Right lobe of liver (tissue), 6 donors: Measurements from ENCODE around the gene RREB1. TPM values are rescaled to one million over a fixed set of nuclear protein-coding genes. Genes with fewer than 3 reads are reported as not detected.

ENCODE experiments used
- ATAC-seq, 4 donors: fragments of 200-7000 bp; cut with Tn5 transposase; one replicate each; pipeline ENCODE4 v1.9.1; 2020; ENCODE audit warnings: mild to moderate bottlenecking in 4 of 4, moderate library complexity in 4 of 4
- DNase-seq, 3 donors: peaks; one replicate each; pipeline ENCODE4 v3.0.0-alpha.2; 2020
- H3K27ac ChIP-seq, 3 donors: fragments of 200-600 bp; one replicate each; pipeline ENCODE4 v1.8.0; 2022
- H3K27me3 ChIP-seq, 2 donors: fragments of 200-600 bp; one replicate each; pipeline ENCODE4 v1.8.0; 2022
- H3K36me3 ChIP-seq, 4 donors: fragments of 200-600 bp; sonication (generic) in 1 of 4; one replicate each; pipeline versions ENCODE4 v1.5.1 to v1.8.0; 2017 to 2022; ENCODE audit warnings: control low read depth in 1 of 4
- H3K4me1 ChIP-seq, 4 donors: fragments of 200-600 bp; sonication (generic) in 1 of 4; one replicate each; pipeline versions ENCODE4 v1.5.1 to v1.8.0; 2017 to 2022; ENCODE audit warnings: control low read depth in 1 of 4
- H3K4me3 ChIP-seq, 3 donors: fragments of 200-600 bp; one replicate each; pipeline ENCODE4 v1.8.0; 2022
- H3K9me3 ChIP-seq, 4 donors: fragments of 200-600 bp; sonication (generic) in 1 of 4; one replicate each; pipeline versions ENCODE4 v1.5.1 to v1.8.0; 2017 to 2022; ENCODE audit warnings: control low read depth in 1 of 4
- POLR2A ChIP-seq: fragments of 450-650 bp; IDR thresholded peaks from one replicate; pipeline ENCODE4 v1.6.1; 2017; ENCODE audit warnings: antibody characterized with exemption, mild to moderate bottlenecking
- WGBS: methylation state at CpG from one replicate; pipeline ENCODE4 v1.1.6; 2018; ENCODE audit warnings: low coverage, low lambda C conversion rate; ENCODE audit not compliant: insufficient coverage; ENCODE audit errors: missing lambda C conversion rate; 5-methylcytosine and 5-hydroxymethylcytosine counted together
- intact Hi-C, 2 donors: fragments of 100-400 bp; cut with DNase I; formaldehyde crosslinking; loops; one replicate each; pipeline versions ENCODE4 v1.11.2 to v1.14.1; 2022
- total RNA-seq, 6 experiments: library from RNA; depleted of rRNA in 2 of 6; stranded (reverse); fragments of >200 nt in 2 of 6; fragmentation: NEBNext Ultra II Directional in 3 of 6; extraction: Animal tissue kit (Norgen Biotek cat#: 25700) in 3 of 6; gene quantifications; one replicate each; pipeline versions ENCODE4 v1.1.0 to v1.2.4, GENCODE V29; 2016 to 2023
- TF ChIP-seq, protein P1 (sequence below), 4 donors: fragments of 200-600 bp in 3 of 4; fragments of 450-650 bp in 1 of 4; IDR thresholded peaks; one replicate each; pipeline versions ENCODE4 v1.5.1 to v1.8.0; 2016 to 2022; ENCODE audit warnings: antibody characterized with exemption in 4 of 4, mild to moderate bottlenecking in 2 of 4
- donor health status: DM: no; HTN: yes; CAD: no.
- donor health status: DM: no; HTN: no; CAD: no.
- donor health status: DM: no; HTN: no; CAD: no.
- donor health status: DM: no; HTN: yes; CAD: no.
- donor health status: DM: no; HTN: yes; CAD: no.

The RREB1 gene
- total RNA-seq, 6 experiments from 2014 or later = 28.7 to 46.3 (median 39.6) TPM

DNA sequence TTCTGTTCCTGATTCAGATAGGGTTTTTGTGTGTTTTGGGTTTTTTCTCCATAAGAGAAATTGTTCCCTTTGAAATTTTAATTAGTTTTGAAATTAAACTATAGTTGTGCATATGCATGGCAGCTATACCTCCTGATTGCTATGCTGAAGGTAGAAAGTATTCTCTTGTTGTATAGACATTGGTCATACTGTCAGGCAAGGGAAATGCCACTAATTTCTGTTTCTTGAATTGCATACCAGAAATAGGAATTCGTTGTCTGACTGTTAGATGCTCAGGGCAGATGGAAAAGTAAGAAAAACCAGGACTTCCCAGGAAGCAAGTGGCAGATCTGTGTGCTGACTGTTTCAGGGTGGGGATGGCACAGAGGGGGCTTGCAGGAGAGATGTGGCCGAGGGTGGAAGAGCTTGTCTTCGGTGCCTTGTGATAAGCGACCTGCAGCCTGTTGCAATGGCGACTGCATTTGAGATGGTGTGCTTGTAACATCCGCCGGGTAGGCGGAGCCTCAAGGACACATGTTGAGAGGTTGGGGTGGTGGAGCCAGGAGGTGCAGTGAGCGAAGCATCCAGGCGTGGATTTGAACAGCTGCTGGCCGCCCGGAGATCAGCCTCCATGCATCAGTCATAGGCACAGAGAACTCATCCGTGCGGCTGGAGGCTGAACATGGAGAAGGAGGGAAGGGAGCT is 42.8 kb downstream of the RREB1 start:
- Histone ChIP-seq H3K27ac (peak overlapping the region in 2 of 3 donors; percentile 55 to 82), H3K9me3 (no peaks in the 10 kb centered on the region), H3K4me3 (no peak overlapping the region), H3K4me1 (peaks cover 0 to 97% (median 37%) of the 10 kb centered on the region in 4 donors), H3K27me3 (no peaks in the 10 kb centered on the region), H3K36me3 (no peaks in the 10 kb centered on the region)
- DNase-seq = no peak
- 81% methylated on average over 10 of the region's 14 CpGs for WGBS
- TF ChIP-seq, protein P1, sequence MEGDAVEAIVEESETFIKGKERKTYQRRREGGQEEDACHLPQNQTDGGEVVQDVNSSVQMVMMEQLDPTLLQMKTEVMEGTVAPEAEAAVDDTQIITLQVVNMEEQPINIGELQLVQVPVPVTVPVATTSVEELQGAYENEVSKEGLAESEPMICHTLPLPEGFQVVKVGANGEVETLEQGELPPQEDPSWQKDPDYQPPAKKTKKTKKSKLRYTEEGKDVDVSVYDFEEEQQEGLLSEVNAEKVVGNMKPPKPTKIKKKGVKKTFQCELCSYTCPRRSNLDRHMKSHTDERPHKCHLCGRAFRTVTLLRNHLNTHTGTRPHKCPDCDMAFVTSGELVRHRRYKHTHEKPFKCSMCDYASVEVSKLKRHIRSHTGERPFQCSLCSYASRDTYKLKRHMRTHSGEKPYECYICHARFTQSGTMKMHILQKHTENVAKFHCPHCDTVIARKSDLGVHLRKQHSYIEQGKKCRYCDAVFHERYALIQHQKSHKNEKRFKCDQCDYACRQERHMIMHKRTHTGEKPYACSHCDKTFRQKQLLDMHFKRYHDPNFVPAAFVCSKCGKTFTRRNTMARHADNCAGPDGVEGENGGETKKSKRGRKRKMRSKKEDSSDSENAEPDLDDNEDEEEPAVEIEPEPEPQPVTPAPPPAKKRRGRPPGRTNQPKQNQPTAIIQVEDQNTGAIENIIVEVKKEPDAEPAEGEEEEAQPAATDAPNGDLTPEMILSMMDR (IDR thresholded peaks at IDR 0.05) = no peak
- no peak for TF ChIP-seq POLR2A
- intact Hi-C loops = loop anchor here in 1 of 2 donors (10.0 kb wide), 1 partner anchor 54 kb away; no protein-coding TSS in a partner anchor
- no peak for ATAC-seq

DNA sequence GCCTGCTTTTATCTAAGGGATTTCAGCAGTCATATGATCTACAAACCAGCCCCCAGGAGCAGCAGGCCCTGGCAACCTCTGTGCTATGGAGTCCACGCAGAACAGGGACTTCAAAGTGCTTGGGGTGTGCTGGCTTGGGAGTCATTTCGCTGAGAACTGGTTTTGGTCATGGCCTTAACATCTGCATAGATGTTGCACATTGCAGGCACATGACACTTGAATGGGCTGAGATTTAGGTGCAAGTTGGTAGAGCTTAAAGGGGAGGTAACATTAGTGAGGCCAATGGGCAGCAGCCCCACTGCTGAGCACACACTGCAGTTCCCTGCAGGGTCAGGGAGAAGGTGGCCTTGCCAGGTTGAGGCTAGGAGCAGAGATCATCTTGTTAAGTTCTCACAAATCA is 43.6 kb downstream of the RREB1 start:
- DNase-seq = peak in 2 of 3 donors; percentile 89 to 92

DNA sequence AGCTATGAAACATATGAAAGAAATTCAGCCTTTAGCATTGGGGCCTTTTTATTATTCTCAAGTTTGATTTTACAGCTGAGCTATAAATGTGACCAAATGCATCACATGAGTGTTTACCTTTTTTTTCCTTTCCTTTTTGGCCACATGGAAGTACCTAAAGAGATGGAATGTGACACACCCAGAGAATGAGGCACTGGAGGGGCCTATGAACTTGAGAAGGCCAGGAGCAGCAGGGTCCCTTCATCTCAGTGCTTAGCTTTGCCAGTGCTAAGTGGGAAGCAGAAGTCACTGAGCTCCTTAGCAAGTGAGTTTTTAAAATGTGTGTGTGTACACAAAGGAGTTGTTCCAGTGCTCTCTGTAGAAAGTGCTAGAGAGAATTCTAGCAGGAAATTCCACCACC is 44.7 kb downstream of the RREB1 start:
- TF ChIP-seq, protein P1 (IDR thresholded peaks at IDR 0.05) = no peak
- no peak for TF ChIP-seq POLR2A
- Histone ChIP-seq H3K27me3 (no peaks in the 10 kb centered on the region), H3K36me3 (no peaks in the 10 kb centered on the region), H3K4me3 (no peak overlapping the region), H3K27ac (peak overlapping the region in 2 of 3 donors; percentile 55 to 82), H3K4me1 (peaks cover 0 to 97% (median 29%) of the 10 kb centered on the region in 4 donors), H3K9me3 (no peaks in the 10 kb centered on the region)
- DNase-seq (no peak), ATAC-seq (peak in 2 of 4 donors; percentile 5 to 12)
- intact Hi-C loops = loop anchor here in 1 of 2 donors (10.0 kb wide), 1 partner anchor 52 kb away; no protein-coding TSS in a partner anchor

More for the DNA sequence above, 43.6 kb downstream of the RREB1 start:
- H3K4me3 ChIP-seq = peak overlapping the region in 1 of 3 donors; percentile 0
- no peaks in the 10 kb centered on the region for H3K36me3 ChIP-seq
- TF ChIP-seq, protein P1 (IDR thresholded peaks at IDR 0.05) = no peak
- peak; percentile 7 for TF ChIP-seq POLR2A
- intact Hi-C loops = loop anchor here in 1 of 2 donors (10.0 kb wide), 1 partner anchor 53 kb away; no protein-coding TSS in a partner anchor
- peak overlapping the region in 2 of 3 donors; percentile 55 to 82 for H3K27ac ChIP-seq
- WGBS = 43% methylated on average over 2 of the region's 2 CpGs
- H3K27me3 ChIP-seq = no peaks in the 10 kb centered on the region
- peak; percentile 52 to 92 (median 87) for ATAC-seq
- H3K4me1 ChIP-seq = peaks cover 0 to 97% (median 33%) of the 10 kb centered on the region in 4 donors
- H3K9me3 ChIP-seq = no peaks in the 10 kb centered on the region

DNA sequence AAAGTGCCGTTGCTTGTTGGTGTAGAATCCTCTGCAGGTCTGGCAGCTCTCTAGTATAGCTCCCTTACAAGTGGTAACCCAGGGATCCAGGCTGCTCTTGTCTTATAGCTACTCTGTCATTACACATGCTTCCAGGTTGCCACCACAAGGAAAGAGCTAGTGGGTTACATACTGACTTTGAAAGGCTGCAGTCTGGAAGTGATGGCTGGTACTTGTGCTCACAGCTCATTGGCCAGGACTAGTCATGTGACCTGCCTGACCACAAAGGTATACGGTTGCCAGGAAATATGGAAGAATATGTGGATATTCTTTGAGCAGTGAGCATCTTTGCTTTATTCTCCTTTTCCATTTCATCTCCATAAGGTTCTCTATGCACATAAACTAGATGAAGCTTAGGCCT is 46.0 kb downstream of the RREB1 start:
- no peak for DNase-seq
- Histone ChIP-seq H3K4me3 (no peak overlapping the region), H3K36me3 (no peaks in the 10 kb centered on the region), H3K9me3 (no peaks in the 10 kb centered on the region), H3K4me1 (peaks cover 0 to 85% (median 24%) of the 10 kb centered on the region in 4 donors), H3K27ac (peak overlapping the region in 1 of 3 donors; percentile 41), H3K27me3 (no peaks in the 10 kb centered on the region)
- no peak for TF ChIP-seq POLR2A
- TF ChIP-seq, protein P1 (IDR thresholded peaks at IDR 0.05) = no peak
- 22% methylated on average over 1 of the region's 2 CpGs for WGBS
- ATAC-seq = no peak
- intact Hi-C loops = loop anchor here in 1 of 2 donors (10.0 kb wide), 1 partner anchor 51 kb away; no protein-coding TSS in a partner anchor
